Panc1 (cell line): Measurements from ENCODE around the gene CROCC2. TPM values are rescaled to one million over a fixed set of nuclear protein-coding genes. Genes with fewer than 3 reads are reported as not detected.

Source experiments
- ATAC-seq: fragments of 200-7000 bp; cut with Tn5 transposase; 2 replicates; pipeline ENCODE4 v1.9.1; 2020; ENCODE audit warnings: mild to moderate bottlenecking, moderate library complexity
- BruUV-seq: library from RNA; stranded (reverse); fragments of 400-500 nt; replicated peaks from 2 replicates; lab custom pipeline; 2021; lab: Mats Ljungman, UMichigan
- CTCF ChIA-PET: fragments of 300-600 bp; sonication (Branson Sonifier 250); formaldehyde crosslinking; loops from one replicate; lab custom pipeline; 2022; ENCODE audit warnings: antibody characterized with exemption; lab: Charles Lee
- POLR2A ChIA-PET: fragments of 300-600 bp; sonication (Branson Sonifier 250); formaldehyde crosslinking; loops from one replicate; lab custom pipeline; 2022; ENCODE audit warnings: antibody characterized with exemption; lab: Charles Lee
- DNase-seq: peaks from one replicate; pipeline ENCODE4 v3.0.0-alpha.2; 2010; ENCODE audit warnings: low read depth, low spot score
- H3K27ac ChIP-seq: 2 replicates; pipeline ENCODE4 v1.5.1; 2011; ENCODE audit warnings: mild to moderate bottlenecking, low read length, inconsistent platforms
- H3K27me3 ChIP-seq: fragments of 200-500 bp; sonication (Bioruptor generic); 2 replicates; pipeline ENCODE4 v1.6.0; 2014; ENCODE audit warnings: low read length, inconsistent platforms; ENCODE audit not compliant: control insufficient read depth, insufficient read depth
- H3K36me3 ChIP-seq: fragments of 200-500 bp; sonication (Bioruptor generic); 2 replicates; pipeline ENCODE4 v1.5.1; 2014; ENCODE audit warnings: inconsistent platforms, mild to moderate bottlenecking, low read length, moderate library complexity; ENCODE audit not compliant: control insufficient read depth, insufficient read depth
- H3K4me1 ChIP-seq: 2 replicates; pipeline ENCODE4 v1.5.1; 2011; ENCODE audit warnings: inconsistent platforms, mild to moderate bottlenecking, low read length, moderate library complexity; ENCODE audit not compliant: control insufficient read depth, insufficient read depth
- H3K4me3 ChIP-seq, 2 experiments: 2 replicates each; pipeline ENCODE4 v1.5.1; 2011 to 2012; ENCODE audit warnings: low read depth in 2 of 2, low read length in 2 of 2, mild to moderate bottlenecking in 2 of 2, inconsistent platforms in 1 of 2, moderate library complexity in 1 of 2
- H3K9me3 ChIP-seq: fragments of 200-500 bp; sonication (Bioruptor generic); 2 replicates; pipeline ENCODE4 v1.5.1; 2014; ENCODE audit warnings: low read depth, mild to moderate bottlenecking, inconsistent platforms, low read length, moderate library complexity; ENCODE audit not compliant: control insufficient read depth, insufficient read depth
- CTCF ChIP-seq: fragments of 450-650 bp; IDR thresholded peaks from 2 replicates; pipeline ENCODE4 v1.5.1; 2017; ENCODE audit warnings: mild to moderate bottlenecking
- POLR2AphosphoS5 ChIP-seq: IDR thresholded peaks from 2 replicates; pipeline ENCODE4 v1.6.1; 2012; ENCODE audit warnings: mild to moderate bottlenecking, low read depth, low read length, moderate library complexity
- REST ChIP-seq, 2 experiments: IDR thresholded peaks; 2 replicates each; pipeline ENCODE4 v1.6.1; 2011 to 2012; ENCODE audit warnings: low read depth in 2 of 2, control low read depth in 1 of 2, low read length in 1 of 2, mild to moderate bottlenecking in 1 of 2, moderate library complexity in 1 of 2; ENCODE audit not compliant: insufficient read depth in 1 of 2
- SIN3A ChIP-seq: IDR thresholded peaks from 2 replicates; pipeline ENCODE4 v1.6.1; 2012; ENCODE audit warnings: low read depth, mild to moderate bottlenecking, low read length, moderate library complexity, borderline replicate concordance; ENCODE audit not compliant: insufficient read depth
- TCF7L2 ChIP-seq: IDR thresholded peaks from 2 replicates; pipeline ENCODE4 v1.6.1; 2011; ENCODE audit warnings: mild to moderate bottlenecking, low read depth, low read length, inconsistent platforms
- in situ Hi-C: cut with HindIII; loops from 2 replicates; pipeline ENCODE4 v1.10.0; 2016; ENCODE audit warnings: low sequenced_read_pairs, low pct_unique_long_range_greater_than_20kb
- intact Hi-C: fragments of 100-400 bp; cut with micrococcal nuclease; formaldehyde crosslinking; loops from one replicate; pipeline ENCODE4 v1.10.0; 2022; ENCODE audit not compliant: unreplicated experiment
- total RNA-seq: library from RNA; stranded (reverse); gene quantifications from one replicate; pipeline ENCODE4 v1.2.1, GENCODE V29; 2021; ENCODE audit not compliant: unreplicated experiment

CROCC2 gene
- total RNA-seq, 1 experiment from 2014 or later, result 0.23 TPM

- intact Hi-C loops (no loop called here), in situ Hi-C loops (no loop called here)
- POLR2A ChIA-PET, result no interaction called here
- no peak overlapping the region for H3K27ac ChIP-seq
- TF ChIP-seq TCF7L2 (no peak), CTCF (no peak), POLR2AphosphoS5 (no peak), SIN3A (no peak), REST (IDR thresholded peaks at IDR 0.05; ENCODE audit: insufficient read depth in 1 of 2, low read depth in 2 of 2, low read length in 1 of 2) (no peak)
- H3K27me3 ChIP-seq, result no peaks in the 10 kb centered on the region
- no peak overlapping the region for H3K4me3 ChIP-seq
- CTCF ChIA-PET, result no interaction called here
- no peak for DNase-seq
- no peaks in the 10 kb centered on the region for H3K36me3 ChIP-seq
- H3K4me1 ChIP-seq, result peaks cover 21% of the 10 kb centered on the region
- ATAC-seq, result no peak
- no TSS peak for BruUV-seq
- peaks cover 13% of the 10 kb centered on the region; the same call in 1 of the 2 replicates for H3K9me3 ChIP-seq
Measured at GRCh38 chr2:241005569-241005968, 99.4 kb downstream of the CROCC2 start.

GRCh38 chr2:241006412-241006811 is 100.3 kb downstream of the CROCC2 start:
- TSS peak; percentile 59 for BruUV-seq
- ChIA-PET POLR2A (no interaction called here), CTCF (no interaction called here)
- ATAC-seq, result no peak
- DNase-seq, result no peak
- no peaks in the 10 kb centered on the region for H3K27me3 ChIP-seq
- in situ Hi-C loops (no loop called here), intact Hi-C loops (no loop called here)
- H3K4me1 ChIP-seq, result peaks cover 28% of the 10 kb centered on the region
- H3K36me3 ChIP-seq, result no peaks in the 10 kb centered on the region
- H3K27ac ChIP-seq, result no peak overlapping the region
- TF ChIP-seq CTCF, result no peak
- H3K9me3 ChIP-seq, result peaks cover 13% of the 10 kb centered on the region; the same call in 1 of the 2 replicates
- H3K4me3 ChIP-seq, result no peak overlapping the region

- Histone ChIP-seq H3K27ac (no peak overlapping the region), H3K9me3 (peaks cover 13% of the 10 kb centered on the region; the same call in 1 of the 2 replicates), H3K36me3 (no peaks in the 10 kb centered on the region), H3K4me3 (no peak overlapping the region), H3K27me3 (no peaks in the 10 kb centered on the region), H3K4me1 (peaks cover 32% of the 10 kb centered on the region)
- BruUV-seq, result no TSS peak
- intact Hi-C loops (no loop called here), in situ Hi-C loops (no loop called here)
- no peak for DNase-seq
- TF ChIP-seq TCF7L2 (no peak), CTCF (no peak)
- CTCF ChIA-PET, result no interaction called here
- POLR2A ChIA-PET, result no interaction called here
- ATAC-seq, result no peak
Measured at GRCh38 chr2:241007111-241007510, 101.0 kb downstream of the CROCC2 start.
